WTC11 (cell line): ENCODE measurements around the gene THUMPD1. TPM values are rescaled to one million over a fixed set of nuclear protein-coding genes. Genes with fewer than 3 reads are reported as not detected.

Experiments used
- ATAC-seq: fragments of 200-7000 bp; cut with Tn5 transposase; 2 replicates; pipeline ENCODE4 v1.10.0; 2021; ENCODE audit warnings: mild to moderate bottlenecking, moderate library complexity
- CTCF ChIA-PET: fragments of 300-600 bp; sonication (Branson Sonifier 250); formaldehyde crosslinking; loops from one replicate; lab custom pipeline; 2021; ENCODE audit warnings: antibody characterized with exemption; lab: Charles Lee
- POLR2A ChIA-PET: fragments of 350-600 bp; sonication (Branson Sonifier 250); formaldehyde crosslinking; loops from one replicate; lab custom pipeline; 2021; ENCODE audit warnings: antibody characterized with exemption; lab: Charles Lee
- DNase-seq: peaks from one replicate; pipeline ENCODE4 v3.0.0; 2021; ENCODE audit warnings: low spot score
- H3K27ac Mint-ChIP-seq: 2 replicates; pipeline ENCODE4 v1.8.0; 2021; ENCODE audit warnings: mixed read lengths
- H3K27me3 Mint-ChIP-seq: 2 replicates; pipeline ENCODE4 v1.8.0; 2021; ENCODE audit warnings: low read depth, mild to moderate bottlenecking, moderate library complexity, mixed read lengths
- H3K36me3 Mint-ChIP-seq: 2 replicates; pipeline ENCODE4 v1.8.0; 2021; ENCODE audit warnings: mixed read lengths
- H3K4me1 Mint-ChIP-seq: 2 replicates; pipeline ENCODE4 v1.8.0; 2022; ENCODE audit warnings: mixed read lengths
- H3K4me3 Mint-ChIP-seq: 2 replicates; pipeline ENCODE4 v1.8.0; 2021; ENCODE audit warnings: mild to moderate bottlenecking, moderate library complexity, mixed read lengths
- H3K9me3 Mint-ChIP-seq: 2 replicates; pipeline ENCODE4 v1.8.0; 2021; ENCODE audit warnings: mixed read lengths
- HMGA2 ChIP-seq: fragments of 250-450 bp; sonication (Bioruptor Pico); IDR thresholded peaks from 2 replicates; pipeline ENCODE4 v1.4.0; 2021; ENCODE audit warnings: mild to moderate bottlenecking, moderate library complexity
- MXD4 ChIP-seq: fragments of 250-450 bp; sonication (Bioruptor Pico); IDR thresholded peaks from 2 replicates; pipeline ENCODE4 v1.8.0; 2021; ENCODE audit warnings: mild to moderate bottlenecking, moderate library complexity, borderline replicate concordance
- MYBL2 ChIP-seq: sonication (generic); formaldehyde crosslinking; IDR thresholded peaks from 2 replicates; pipeline ENCODE4 v1.8.1; 2023; ENCODE audit warnings: mild to moderate bottlenecking, moderate library complexity, missing genetic modification reagents
- NFE2L1 ChIP-seq: sonication (generic); formaldehyde crosslinking; IDR thresholded peaks from 2 replicates; pipeline ENCODE4 v1.8.1; 2023; ENCODE audit warnings: missing genetic modification reagents
- TP53 ChIP-seq: sonication (generic); formaldehyde crosslinking; IDR thresholded peaks from 2 replicates; pipeline ENCODE4 v1.8.1; 2023; ENCODE audit warnings: mild to moderate bottlenecking, missing genetic modification reagents
- ZNF121 ChIP-seq: sonication (generic); formaldehyde crosslinking; IDR thresholded peaks from 2 replicates; pipeline ENCODE4 v1.8.0; 2023; ENCODE audit warnings: missing genetic modification reagents
- ZNF416 ChIP-seq: fragments of 250-450 bp; sonication (Bioruptor Pico); IDR thresholded peaks from 2 replicates; pipeline ENCODE4 v1.9.0; 2021; ENCODE audit warnings: mild to moderate bottlenecking, inconsistent platforms
- total RNA-seq: library from RNA; stranded (reverse); gene quantifications from 3 replicates; pipeline ENCODE4 v1.2.3, GENCODE V29; 2021
- TF ChIP-seq, protein P1 (sequence below): sonication (generic); formaldehyde crosslinking; IDR thresholded peaks from 2 replicates; pipeline ENCODE4 v1.8.1; 2023; ENCODE audit warnings: mild to moderate bottlenecking, missing genetic modification reagents, moderate library complexity
- TF ChIP-seq, protein P2 (sequence below): sonication (generic); formaldehyde crosslinking; IDR thresholded peaks from 2 replicates; pipeline ENCODE4 v1.8.0; 2022; ENCODE audit warnings: mild to moderate bottlenecking, missing genetic modification reagents
- TF ChIP-seq, protein P3 (sequence below): sonication (generic); formaldehyde crosslinking; IDR thresholded peaks from 2 replicates; pipeline ENCODE4 v1.8.1; 2022; ENCODE audit warnings: mild to moderate bottlenecking, missing genetic modification reagents, moderate library complexity, borderline replicate concordance
- TF ChIP-seq, protein P4 (sequence below): sonication (generic); formaldehyde crosslinking; conservative IDR thresholded peaks from 2 replicates; pipeline ENCODE4 v1.8.1; 2022; ENCODE audit warnings: mild to moderate bottlenecking, missing genetic modification reagents
- TF ChIP-seq, protein P5 (sequence below): fragments of 200-600 bp; IDR thresholded peaks from 2 replicates; pipeline ENCODE4 v1.8.0; 2022; ENCODE audit warnings: antibody characterized with exemption
- TF ChIP-seq, protein P6 (sequence below): sonication (generic); formaldehyde crosslinking; IDR thresholded peaks from 2 replicates; pipeline ENCODE4 v1.8.0; 2023; ENCODE audit warnings: missing genetic modification reagents
- TF ChIP-seq, protein P7 (sequence below): sonication (generic); formaldehyde crosslinking; IDR thresholded peaks from 2 replicates; pipeline ENCODE4 v1.8.0; 2022; ENCODE audit warnings: mild to moderate bottlenecking, missing genetic modification reagents

The THUMPD1 gene
- total RNA-seq, 1 experiment from 2014 or later: 48.5 TPM

DNA sequence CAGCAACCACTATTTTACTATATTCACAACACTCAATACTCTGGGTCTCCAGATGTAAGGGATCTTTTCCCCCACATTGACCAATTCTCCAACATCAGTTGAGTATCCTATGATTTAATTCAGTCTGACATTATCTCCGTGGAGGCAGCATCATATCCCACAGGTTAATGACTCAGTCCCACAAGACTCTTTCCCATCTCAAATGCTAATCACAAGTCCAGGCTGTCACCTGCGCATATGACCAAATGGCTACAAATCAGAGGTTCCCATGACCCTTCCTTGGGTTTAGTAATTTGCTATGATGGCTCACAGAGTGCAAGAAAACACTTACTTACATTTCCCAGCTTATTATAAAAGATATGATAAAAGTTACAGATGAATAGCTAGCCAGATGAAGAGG, 40.9 kb upstream of the THUMPD1 start (continued):
- TF ChIP-seq, protein P1, sequence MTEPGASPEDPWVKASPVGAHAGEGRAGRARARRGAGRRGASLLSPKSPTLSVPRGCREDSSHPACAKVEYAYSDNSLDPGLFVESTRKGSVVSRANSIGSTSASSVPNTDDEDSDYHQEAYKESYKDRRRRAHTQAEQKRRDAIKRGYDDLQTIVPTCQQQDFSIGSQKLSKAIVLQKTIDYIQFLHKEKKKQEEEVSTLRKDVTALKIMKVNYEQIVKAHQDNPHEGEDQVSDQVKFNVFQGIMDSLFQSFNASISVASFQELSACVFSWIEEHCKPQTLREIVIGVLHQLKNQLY (CRISPR knock-in tag): no peak

DNA sequence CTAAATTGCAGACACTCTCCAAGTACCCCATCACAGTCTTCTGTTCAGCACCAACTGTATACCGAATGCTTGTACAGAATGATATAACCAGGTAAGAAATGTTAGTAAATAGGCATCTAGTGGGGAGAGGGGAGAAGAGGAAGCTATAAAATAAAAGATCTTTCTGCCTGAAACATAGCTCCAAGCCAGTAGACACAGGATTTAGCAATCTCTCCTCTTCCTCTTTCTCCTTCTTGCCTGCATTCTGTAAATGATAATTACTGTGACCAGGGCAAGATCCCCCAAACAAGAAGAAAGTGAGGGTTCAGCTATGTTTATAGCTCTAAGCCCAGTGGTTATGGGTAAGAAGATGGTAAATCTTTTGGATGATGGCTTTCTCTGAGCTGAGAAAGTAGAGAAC, 40.1 kb upstream of the THUMPD1 start:
- no peak for DNase-seq
- no peak overlapping the region for H3K27ac Mint-ChIP-seq
- ChIA-PET CTCF (no interaction called here), POLR2A (no interaction called here)
- no peak overlapping the region for H3K4me3 Mint-ChIP-seq
- no peaks in the 10 kb centered on the region for H3K27me3 Mint-ChIP-seq
- no peak for ATAC-seq
- no peaks in the 10 kb centered on the region for H3K4me1 Mint-ChIP-seq
- H3K36me3 Mint-ChIP-seq: no peaks in the 10 kb centered on the region
- no peaks in the 10 kb centered on the region for H3K9me3 Mint-ChIP-seq
- TF ChIP-seq MYBL2: no peak
- no peak for TF ChIP-seq MXD4 (CRISPR knock-in tag)
- TF ChIP-seq, protein P2, sequence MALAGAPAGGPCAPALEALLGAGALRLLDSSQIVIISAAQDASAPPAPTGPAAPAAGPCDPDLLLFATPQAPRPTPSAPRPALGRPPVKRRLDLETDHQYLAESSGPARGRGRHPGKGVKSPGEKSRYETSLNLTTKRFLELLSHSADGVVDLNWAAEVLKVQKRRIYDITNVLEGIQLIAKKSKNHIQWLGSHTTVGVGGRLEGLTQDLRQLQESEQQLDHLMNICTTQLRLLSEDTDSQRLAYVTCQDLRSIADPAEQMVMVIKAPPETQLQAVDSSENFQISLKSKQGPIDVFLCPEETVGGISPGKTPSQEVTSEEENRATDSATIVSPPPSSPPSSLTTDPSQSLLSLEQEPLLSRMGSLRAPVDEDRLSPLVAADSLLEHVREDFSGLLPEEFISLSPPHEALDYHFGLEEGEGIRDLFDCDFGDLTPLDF: no peak
- TF ChIP-seq, protein P3, sequence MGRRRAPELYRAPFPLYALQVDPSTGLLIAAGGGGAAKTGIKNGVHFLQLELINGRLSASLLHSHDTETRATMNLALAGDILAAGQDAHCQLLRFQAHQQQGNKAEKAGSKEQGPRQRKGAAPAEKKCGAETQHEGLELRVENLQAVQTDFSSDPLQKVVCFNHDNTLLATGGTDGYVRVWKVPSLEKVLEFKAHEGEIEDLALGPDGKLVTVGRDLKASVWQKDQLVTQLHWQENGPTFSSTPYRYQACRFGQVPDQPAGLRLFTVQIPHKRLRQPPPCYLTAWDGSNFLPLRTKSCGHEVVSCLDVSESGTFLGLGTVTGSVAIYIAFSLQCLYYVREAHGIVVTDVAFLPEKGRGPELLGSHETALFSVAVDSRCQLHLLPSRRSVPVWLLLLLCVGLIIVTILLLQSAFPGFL: no peak
- TF ChIP-seq, protein P4, sequence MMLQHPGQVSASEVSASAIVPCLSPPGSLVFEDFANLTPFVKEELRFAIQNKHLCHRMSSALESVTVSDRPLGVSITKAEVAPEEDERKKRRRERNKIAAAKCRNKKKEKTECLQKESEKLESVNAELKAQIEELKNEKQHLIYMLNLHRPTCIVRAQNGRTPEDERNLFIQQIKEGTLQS (CRISPR knock-in tag): no peak
- TF ChIP-seq TP53 (CRISPR knock-in tag): no peak

DNA sequence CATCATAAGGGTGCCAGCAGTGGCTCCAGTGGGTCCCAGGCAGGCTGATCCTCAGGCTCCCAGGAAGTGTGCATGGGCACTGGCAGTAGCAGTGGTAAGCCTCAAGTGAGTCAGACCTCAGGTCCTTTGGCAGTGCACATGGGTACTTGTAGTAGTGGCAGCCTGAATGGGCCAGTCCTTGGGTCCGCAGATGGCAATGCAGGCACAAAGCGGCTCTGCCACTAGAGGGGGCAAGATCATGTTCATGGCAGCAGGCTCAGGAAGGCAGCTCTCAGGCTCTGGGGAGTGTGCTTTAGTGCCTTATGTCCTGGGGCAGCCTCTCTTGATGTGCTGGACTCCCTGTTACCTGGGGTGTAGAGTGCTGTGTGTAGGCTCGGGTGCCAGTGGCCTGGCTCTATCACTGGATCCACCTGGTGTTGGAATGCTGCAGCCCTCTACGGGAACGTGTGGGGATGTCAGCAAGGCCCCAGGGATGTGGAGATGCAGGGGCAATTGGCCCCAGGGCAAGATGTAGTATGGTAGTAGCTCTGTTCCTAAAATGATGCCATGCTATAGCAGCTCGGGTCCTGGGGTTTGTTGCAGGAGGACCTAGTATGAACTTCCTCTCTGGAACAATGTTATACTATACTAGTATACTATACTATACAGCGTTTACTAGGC, 33.2 kb upstream of the THUMPD1 start:
- ATAC-seq (peak; percentile 100), DNase-seq (peak; percentile 91)
- Mint-ChIP-seq H3K4me1 (no peaks in the 10 kb centered on the region), H3K9me3 (no peaks in the 10 kb centered on the region), H3K36me3 (no peaks in the 10 kb centered on the region), H3K27ac (no peak overlapping the region), H3K4me3 (no peak overlapping the region), H3K27me3 (no peaks in the 10 kb centered on the region)
- POLR2A ChIA-PET: no interaction called here
- CTCF ChIA-PET: interaction anchor here (0.6 to 1.8 kb wide), 15 partner anchors 8 to 327 kb away, joined by 3 to 19 read pairs (median 4); partner anchors contain the start of genes ACSM3, ERI2 and REXO5
- TF ChIP-seq HMGA2 (CRISPR knock-in tag) (no peak), ZNF416 (CRISPR knock-in tag) (no peak), ZNF121 (CRISPR knock-in tag) (peak; percentile 53), NFE2L1 (0 out of 2 replicates have a peak, but pooled peaks have one; percentile 39)
- TF ChIP-seq, protein P5, sequence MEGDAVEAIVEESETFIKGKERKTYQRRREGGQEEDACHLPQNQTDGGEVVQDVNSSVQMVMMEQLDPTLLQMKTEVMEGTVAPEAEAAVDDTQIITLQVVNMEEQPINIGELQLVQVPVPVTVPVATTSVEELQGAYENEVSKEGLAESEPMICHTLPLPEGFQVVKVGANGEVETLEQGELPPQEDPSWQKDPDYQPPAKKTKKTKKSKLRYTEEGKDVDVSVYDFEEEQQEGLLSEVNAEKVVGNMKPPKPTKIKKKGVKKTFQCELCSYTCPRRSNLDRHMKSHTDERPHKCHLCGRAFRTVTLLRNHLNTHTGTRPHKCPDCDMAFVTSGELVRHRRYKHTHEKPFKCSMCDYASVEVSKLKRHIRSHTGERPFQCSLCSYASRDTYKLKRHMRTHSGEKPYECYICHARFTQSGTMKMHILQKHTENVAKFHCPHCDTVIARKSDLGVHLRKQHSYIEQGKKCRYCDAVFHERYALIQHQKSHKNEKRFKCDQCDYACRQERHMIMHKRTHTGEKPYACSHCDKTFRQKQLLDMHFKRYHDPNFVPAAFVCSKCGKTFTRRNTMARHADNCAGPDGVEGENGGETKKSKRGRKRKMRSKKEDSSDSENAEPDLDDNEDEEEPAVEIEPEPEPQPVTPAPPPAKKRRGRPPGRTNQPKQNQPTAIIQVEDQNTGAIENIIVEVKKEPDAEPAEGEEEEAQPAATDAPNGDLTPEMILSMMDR: peak; percentile 65; the same call in 1 of the 2 replicates
- TF ChIP-seq, protein P6, sequence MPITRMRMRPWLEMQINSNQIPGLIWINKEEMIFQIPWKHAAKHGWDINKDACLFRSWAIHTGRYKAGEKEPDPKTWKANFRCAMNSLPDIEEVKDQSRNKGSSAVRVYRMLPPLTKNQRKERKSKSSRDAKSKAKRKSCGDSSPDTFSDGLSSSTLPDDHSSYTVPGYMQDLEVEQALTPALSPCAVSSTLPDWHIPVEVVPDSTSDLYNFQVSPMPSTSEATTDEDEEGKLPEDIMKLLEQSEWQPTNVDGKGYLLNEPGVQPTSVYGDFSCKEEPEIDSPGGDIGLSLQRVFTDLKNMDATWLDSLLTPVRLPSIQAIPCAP: no peak

DNA sequence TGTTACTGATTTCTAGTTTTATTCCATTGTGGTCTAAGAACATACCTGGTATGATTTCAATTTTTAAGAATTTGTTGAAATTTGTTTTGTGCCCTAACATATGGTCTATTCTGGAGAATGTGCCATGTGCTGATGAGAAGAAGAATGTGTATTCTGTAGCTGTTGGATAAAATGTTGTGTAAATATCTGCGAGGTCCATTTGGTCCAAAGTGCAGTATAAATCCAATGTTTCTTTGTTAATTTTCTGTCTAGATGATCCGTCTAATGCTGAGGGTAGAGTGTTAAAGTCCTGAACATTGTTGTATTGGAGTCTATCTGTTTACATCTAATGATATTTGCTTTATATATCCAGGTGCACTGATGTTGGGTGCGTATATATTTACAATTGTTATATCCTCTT, 32.1 kb upstream of the THUMPD1 start:
- DNase-seq: no peak
- Mint-ChIP-seq H3K9me3 (no peaks in the 10 kb centered on the region), H3K27ac (no peak overlapping the region), H3K4me3 (no peak overlapping the region), H3K4me1 (no peaks in the 10 kb centered on the region), H3K36me3 (no peaks in the 10 kb centered on the region)
- CTCF ChIA-PET: interaction anchor here (0.6 to 0.7 kb wide), 3 partner anchors 59 to 97 kb away, joined by 3 to 5 read pairs (median 5); no protein-coding TSS in a partner anchor
- no peak for ATAC-seq
- POLR2A ChIA-PET: no interaction called here
- TF ChIP-seq, protein P7, sequence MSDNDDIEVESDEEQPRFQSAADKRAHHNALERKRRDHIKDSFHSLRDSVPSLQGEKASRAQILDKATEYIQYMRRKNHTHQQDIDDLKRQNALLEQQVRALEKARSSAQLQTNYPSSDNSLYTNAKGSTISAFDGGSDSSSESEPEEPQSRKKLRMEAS (CRISPR knock-in tag): no peak
- TF ChIP-seq, all 79 proteins: peak for 0
- H3K27me3 Mint-ChIP-seq: no peaks in the 10 kb centered on the region
